H9 (cell line): ENCODE results near the gene ALG9. TPM values are rescaled to one million over a fixed set of nuclear protein-coding genes. Genes with fewer than 3 reads are reported as not detected.

Source experiments
- DNase-seq: peaks from one replicate; pipeline ENCODE4 v3.0.0-alpha.2; 2017
- H2AFZ ChIP-seq: one replicate; pipeline ENCODE4 v1.6.1; 2013; ENCODE audit warnings: mild to moderate bottlenecking, low read length, control low read depth, moderate library complexity
- H2AK5ac ChIP-seq: 2 replicates; pipeline ENCODE4 v1.6.1; 2013; ENCODE audit warnings: low read length, control low read depth, mixed read lengths; ENCODE audit not compliant: insufficient read length
- H2BK120ac ChIP-seq: one replicate; pipeline ENCODE4 v1.6.1; 2013; ENCODE audit warnings: low read depth, mild to moderate bottlenecking, low read length, control low read depth, inconsistent platforms; ENCODE audit not compliant: poor library complexity, severe bottlenecking
- H2BK12ac ChIP-seq: 2 replicates; pipeline ENCODE4 v1.6.1; 2013; ENCODE audit warnings: low read length, control low read depth, mixed read lengths, low read depth; ENCODE audit not compliant: insufficient read length
- H2BK15ac ChIP-seq: 2 replicates; pipeline ENCODE4 v1.6.1; 2013; ENCODE audit warnings: low read depth, low read length, control low read depth
- H2BK20ac ChIP-seq: one replicate; pipeline ENCODE4 v1.6.1; 2013; ENCODE audit warnings: low read depth, mild to moderate bottlenecking, low read length, control low read depth, inconsistent platforms; ENCODE audit not compliant: poor library complexity, severe bottlenecking
- H2BK5ac ChIP-seq: 2 replicates; pipeline ENCODE4 v1.6.1; 2013; ENCODE audit warnings: low read length, control low read depth, mixed read lengths; ENCODE audit not compliant: insufficient read length
- H3K14ac ChIP-seq: 2 replicates; pipeline ENCODE4 v1.6.1; 2013; ENCODE audit warnings: low read length, control low read depth; ENCODE audit not compliant: insufficient read depth
- H3K18ac ChIP-seq: 2 replicates; pipeline ENCODE4 v1.6.1; 2013; ENCODE audit warnings: low read depth, mild to moderate bottlenecking, mixed read lengths, low read length, control low read depth; ENCODE audit not compliant: insufficient read length
- H3K23ac ChIP-seq: 2 replicates; pipeline ENCODE4 v1.6.1; 2013; ENCODE audit warnings: low read length, control low read depth, mixed read lengths, low read depth; ENCODE audit not compliant: insufficient read length
- H3K23me2 ChIP-seq: 2 replicates; pipeline ENCODE4 v1.6.1; 2013; ENCODE audit warnings: low read depth, mild to moderate bottlenecking, mixed read lengths, low read length, control low read depth; ENCODE audit not compliant: insufficient read length, poor library complexity, severe bottlenecking
- H3K27ac ChIP-seq: 2 replicates; pipeline ENCODE4 v1.5.1; 2013; ENCODE audit warnings: low read length, control low read depth, mixed read lengths, low read depth; ENCODE audit not compliant: insufficient read length
- H3K27me3 ChIP-seq: 2 replicates; pipeline ENCODE4 v1.6.1; 2013; ENCODE audit warnings: low read length, control low read depth, inconsistent platforms; ENCODE audit not compliant: insufficient read depth
- H3K4ac ChIP-seq: 2 replicates; pipeline ENCODE4 v1.6.1; 2013; ENCODE audit warnings: low read depth, mild to moderate bottlenecking, control low read depth, inconsistent platforms, low read length, moderate library complexity
- H3K4me1 ChIP-seq: 2 replicates; pipeline ENCODE4 v1.6.1; 2013; ENCODE audit warnings: low read length, control low read depth, inconsistent platforms; ENCODE audit not compliant: insufficient read depth
- H3K4me2 ChIP-seq: 2 replicates; pipeline ENCODE4 v1.6.1; 2013; ENCODE audit warnings: low read length, control low read depth, mixed read lengths; ENCODE audit not compliant: insufficient read length, insufficient read depth
- H3K56ac ChIP-seq: 2 replicates; pipeline ENCODE4 v1.6.1; 2013; ENCODE audit warnings: low read depth, mild to moderate bottlenecking, mixed read lengths, low read length, control low read depth; ENCODE audit not compliant: insufficient read length
- H3K79me1 ChIP-seq: 2 replicates; pipeline ENCODE4 v1.6.1; 2013; ENCODE audit warnings: low read depth, mild to moderate bottlenecking, moderate library complexity, low read length, control low read depth, inconsistent platforms; ENCODE audit not compliant: insufficient read depth, poor library complexity, severe bottlenecking
- H3K79me2 ChIP-seq: 2 replicates; pipeline ENCODE4 v1.6.1; 2013; ENCODE audit warnings: low read length, control low read depth, inconsistent platforms; ENCODE audit not compliant: insufficient read depth
- H3K9ac ChIP-seq: 2 replicates; pipeline ENCODE4 v1.6.1; 2013; ENCODE audit warnings: low read length, control low read depth, mixed read lengths; ENCODE audit not compliant: insufficient read length; ENCODE audit errors: extremely low read depth
- H3K9me3 ChIP-seq: one replicate; pipeline ENCODE4 v1.6.1; 2013; ENCODE audit warnings: low read depth, low read length, inconsistent platforms; ENCODE audit not compliant: control insufficient read depth
- H3T11ph ChIP-seq: one replicate; pipeline ENCODE4 v1.6.1; 2013; ENCODE audit warnings: mild to moderate bottlenecking, low read length, control low read depth, inconsistent platforms
- H4K20me1 ChIP-seq: one replicate; pipeline ENCODE4 v1.6.1; 2013; ENCODE audit not compliant: control insufficient read depth, insufficient read length, insufficient read depth
- H4K5ac ChIP-seq: 2 replicates; pipeline ENCODE4 v1.6.1; 2013; ENCODE audit warnings: low read depth, mild to moderate bottlenecking, mixed read lengths, low read length, control low read depth; ENCODE audit not compliant: insufficient read length
- H4K8ac ChIP-seq: replicated peaks from 2 replicates; pipeline ENCODE4 v1.6.1; 2013; ENCODE audit warnings: low read length, control low read depth, mixed read lengths, low read depth; ENCODE audit not compliant: insufficient read length
- H4K91ac ChIP-seq: 2 replicates; pipeline ENCODE4 v1.6.1; 2013; ENCODE audit warnings: low read depth, mild to moderate bottlenecking, moderate library complexity, mixed read lengths, low read length, control low read depth; ENCODE audit not compliant: insufficient read length
- H3K27ac Mint-ChIP-seq, 3 experiments: 2 replicates in 2 of 3; 3 replicates in 1 of 3; pipeline ENCODE4 v1.8.0; 2020 to 2021; ENCODE audit warnings: mixed read lengths in 3 of 3, mild to moderate bottlenecking in 1 of 3, moderate library complexity in 1 of 3
- H3K27me3 Mint-ChIP-seq: 2 replicates; pipeline ENCODE4 v1.8.0; 2021; ENCODE audit warnings: low read depth, mild to moderate bottlenecking, moderate library complexity, mixed read lengths
- H3K36me3 Mint-ChIP-seq, 3 experiments: 2 replicates in 2 of 3; 3 replicates in 1 of 3; pipeline ENCODE4 v1.8.0; 2020 to 2021; ENCODE audit warnings: low read depth in 3 of 3, mixed read lengths in 3 of 3; ENCODE audit not compliant: insufficient read depth in 1 of 3
- H3K4me1 Mint-ChIP-seq, 2 experiments: 2 replicates each; pipeline ENCODE4 v1.8.0; 2020; ENCODE audit warnings: mixed read lengths in 2 of 2
- H3K4me3 Mint-ChIP-seq, 2 experiments: 2 replicates in 1 of 2; 3 replicates in 1 of 2; pipeline ENCODE4 v1.8.0; 2020 to 2021; ENCODE audit warnings: mild to moderate bottlenecking in 2 of 2, mixed read lengths in 2 of 2, moderate library complexity in 1 of 2
- H3K9me3 Mint-ChIP-seq, 2 experiments: 2 replicates in 1 of 2; 3 replicates in 1 of 2; pipeline ENCODE4 v1.8.0; 2020; ENCODE audit warnings: mild to moderate bottlenecking in 2 of 2, mixed read lengths in 2 of 2, moderate library complexity in 1 of 2
- CTCF ChIP-seq: fragments of 200-600 bp; sonication (generic); conservative IDR thresholded peaks from 3 replicates; pipeline ENCODE4 v1.8.0; 2021; ENCODE audit warnings: antibody characterized with exemption, mild to moderate bottlenecking
- WGBS: extraction: QIAGEN DNeasy Blood & Tissue Kit; methylation state at CpG from one replicate; pipeline ENCODE4 v1.1.7; 2013; ENCODE audit warnings: missing lambda C conversion rate, low lambda C conversion rate, mixed read lengths; ENCODE audit not compliant: insufficient read length; ENCODE audit errors: extremely low coverage; 5-methylcytosine and 5-hydroxymethylcytosine counted together
- total RNA-seq: library from RNA; stranded (reverse); gene quantifications from 2 replicates; pipeline ENCODE4 v1.2.1, GENCODE V29; 2021

Gene ALG9
- total RNA-seq, 1 experiment from 2014 or later: 26.0 TPM

DNA sequence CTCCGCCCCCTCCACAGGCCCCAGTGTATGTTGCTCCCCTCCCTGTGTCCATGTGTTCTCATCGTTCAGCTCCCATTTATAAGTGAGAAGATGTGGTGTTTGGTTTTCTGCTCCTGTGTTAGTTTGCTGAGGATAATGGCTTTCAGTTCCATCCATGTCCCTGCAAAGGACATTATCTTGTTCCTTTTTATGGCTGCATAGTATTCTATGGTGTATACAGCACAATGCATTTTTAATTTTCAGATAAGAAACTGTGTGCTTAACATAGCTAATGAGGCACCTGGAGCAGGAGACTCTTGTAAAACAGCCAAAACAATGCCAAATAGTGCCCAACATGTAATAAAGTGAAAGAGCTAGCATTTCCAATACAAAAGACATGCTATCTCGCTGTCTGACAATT, 21.8 kb downstream of the ALG9 start:
- Mint-ChIP-seq H3K9me3 (no peaks in the 10 kb centered on the region), H3K27me3 (no peaks in the 10 kb centered on the region), H3K4me1 (peaks cover 9 to 11% of the 10 kb centered on the region in 2 experiments), H3K4me3 (no peak overlapping the region), H3K27ac (no peak overlapping the region), H3K36me3 (peaks cover 2 to 19% (median 8%) of the 10 kb centered on the region in 3 experiments; a peak in 5 of 7 replicates)
- no CpG with 5 or more reads among the region's 3 CpGs for WGBS
- no peaks in the 10 kb centered on the region for H3K27me3 ChIP-seq
- H4K5ac ChIP-seq: no peak overlapping the region
- no peak overlapping the region for H4K8ac ChIP-seq
- TF ChIP-seq CTCF: no peak
- H3K23ac ChIP-seq: no peak overlapping the region
- H2AK5ac ChIP-seq: no peak overlapping the region
- no peak overlapping the region for H4K91ac ChIP-seq
- H3K4me1 ChIP-seq: no peaks in the 10 kb centered on the region
- H3K9ac ChIP-seq: no peak overlapping the region
- H2BK120ac ChIP-seq: no peak overlapping the region
- H3K56ac ChIP-seq: no peak overlapping the region
- H2AFZ ChIP-seq: no peak overlapping the region
- DNase-seq: no peak
- H3K4me2 ChIP-seq: no peak overlapping the region
- H3T11ph ChIP-seq: no peak overlapping the region
- H4K20me1 ChIP-seq: no peaks in the 10 kb centered on the region
- no peak overlapping the region for H3K27ac ChIP-seq
- no peak overlapping the region for H2BK12ac ChIP-seq
- H2BK20ac ChIP-seq: no peak overlapping the region
- H3K9me3 ChIP-seq: no peaks in the 10 kb centered on the region
- no peaks in the 10 kb centered on the region for H3K79me2 ChIP-seq
- H3K79me1 ChIP-seq: no peaks in the 10 kb centered on the region
- H3K23me2 ChIP-seq: no peaks in the 10 kb centered on the region
- H3K18ac ChIP-seq: no peak overlapping the region
- H2BK15ac ChIP-seq: no peak overlapping the region
- H3K14ac ChIP-seq: no peak overlapping the region
- no peak overlapping the region for H2BK5ac ChIP-seq
- H3K4ac ChIP-seq: no peak overlapping the region
